Astrocyte (in vitro differentiated cells and primary cell): ENCODE results near the gene ARPC5. TPM values are rescaled to one million over a fixed set of nuclear protein-coding genes. Genes with fewer than 3 reads are reported as not detected.

Experiments
- DNase-seq: peaks from one replicate; pipeline ENCODE4 v3.0.0-alpha.2; 2010; ENCODE audit warnings: low read depth
- FAIRE-seq: peaks from 2 replicates; lab custom pipeline; 2011; peaks lifted over from hg19 to GRCh38; lab: Jason Lieb, UNC
- H2AFZ ChIP-seq: 2 replicates; pipeline ENCODE4 v1.6.0; 2012; ENCODE audit warnings: low read depth, low read length, inconsistent platforms
- H3K27ac ChIP-seq: 2 replicates; pipeline ENCODE4 v1.5.1; 2011; ENCODE audit warnings: low read depth, low read length, inconsistent platforms
- H3K27me3 ChIP-seq: 2 replicates; pipeline ENCODE4 v1.6.0; 2011; ENCODE audit warnings: low read length, inconsistent platforms; ENCODE audit not compliant: insufficient read depth
- H3K36me3 ChIP-seq: 2 replicates; pipeline ENCODE4 v1.5.1; 2011; ENCODE audit warnings: low read length, inconsistent platforms; ENCODE audit not compliant: insufficient read depth
- H3K4me1 ChIP-seq: 2 replicates; pipeline ENCODE4 v1.5.1; 2011; ENCODE audit warnings: low read length, inconsistent platforms; ENCODE audit not compliant: insufficient read depth
- H3K4me2 ChIP-seq: 2 replicates; pipeline ENCODE4 v1.6.0; 2012; ENCODE audit warnings: low read length, inconsistent platforms
- H3K4me3 ChIP-seq: 2 replicates; pipeline ENCODE4 v1.5.1; 2011; ENCODE audit warnings: low read depth, mild to moderate bottlenecking, low read length, inconsistent platforms; ENCODE audit not compliant: insufficient read depth
- H3K79me2 ChIP-seq: 2 replicates; pipeline ENCODE4 v1.6.0; 2012; ENCODE audit warnings: mild to moderate bottlenecking, low read length, inconsistent platforms; ENCODE audit not compliant: insufficient read depth
- H3K9ac ChIP-seq: 2 replicates; pipeline ENCODE4 v1.6.0; 2012; ENCODE audit warnings: mild to moderate bottlenecking, low read length, inconsistent platforms
- H3K9me3 ChIP-seq: 2 replicates; pipeline ENCODE4 v1.5.1; 2012; ENCODE audit warnings: low read depth, mild to moderate bottlenecking, low read length, inconsistent platforms; ENCODE audit not compliant: insufficient read depth
- H4K20me1 ChIP-seq: 2 replicates; pipeline ENCODE4 v1.6.0; 2012; ENCODE audit warnings: low read length, inconsistent platforms; ENCODE audit not compliant: insufficient read depth
- H3K27ac Mint-ChIP-seq: one replicate; pipeline ENCODE4 v1.8.0; 2021; ENCODE audit warnings: mild to moderate bottlenecking, mixed read lengths; ENCODE audit not compliant: unreplicated experiment
- H3K27me3 Mint-ChIP-seq: one replicate; pipeline ENCODE4 v1.8.0; 2021; ENCODE audit warnings: low read depth, mixed read lengths; ENCODE audit not compliant: unreplicated experiment
- H3K36me3 Mint-ChIP-seq: one replicate; pipeline ENCODE4 v1.8.0; 2021; ENCODE audit warnings: low read depth, mixed read lengths; ENCODE audit not compliant: unreplicated experiment
- H3K4me1 Mint-ChIP-seq: one replicate; pipeline ENCODE4 v1.8.0; 2021; ENCODE audit warnings: low read depth, mixed read lengths; ENCODE audit not compliant: unreplicated experiment
- H3K4me3 Mint-ChIP-seq: one replicate; pipeline ENCODE4 v1.8.0; 2021; ENCODE audit warnings: mild to moderate bottlenecking, moderate library complexity, mixed read lengths; ENCODE audit not compliant: unreplicated experiment
- H3K9me3 Mint-ChIP-seq: one replicate; pipeline ENCODE4 v1.8.0; 2021; ENCODE audit warnings: mild to moderate bottlenecking, mixed read lengths; ENCODE audit not compliant: unreplicated experiment
- EZH2 ChIP-seq: IDR thresholded peaks from 2 replicates; pipeline ENCODE4 v1.6.1; 2012; ENCODE audit warnings: mild to moderate bottlenecking, low read length, inconsistent platforms; ENCODE audit not compliant: insufficient read depth
- total RNA-seq: library from RNA; stranded (reverse); gene quantifications from 2 replicates; pipeline ENCODE4 v1.2.1, GENCODE V29; 2021
- TF ChIP-seq, protein P1 (sequence below): IDR thresholded peaks from 2 replicates; pipeline ENCODE4 v1.5.1; 2011; ENCODE audit warnings: low read depth, mild to moderate bottlenecking, inconsistent platforms, low read length, moderate library complexity; ENCODE audit not compliant: insufficient read depth

The ARPC5 gene
- total RNA-seq, 1 donor from 2014 or later, result 180 TPM

DNA sequence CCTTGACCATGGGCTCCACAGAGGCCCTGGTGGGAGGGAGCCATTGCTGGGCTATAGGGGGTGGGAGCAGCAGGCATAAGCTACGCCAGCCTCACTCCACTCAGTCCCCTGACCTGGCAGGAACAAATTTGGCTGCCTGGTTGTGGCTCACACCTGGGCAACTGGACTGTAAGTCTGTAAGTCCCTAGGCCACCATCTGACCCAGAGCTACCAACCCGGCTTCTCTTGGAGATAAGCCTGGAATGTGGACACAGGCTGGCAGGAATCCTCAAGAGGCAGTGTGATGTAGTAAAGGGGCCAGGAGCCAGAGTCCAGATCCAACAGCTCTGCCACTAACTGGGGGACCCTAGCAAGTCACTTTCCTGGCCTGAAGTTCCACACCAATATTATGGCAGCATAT, 56.7 kb downstream of the ARPC5 start:
- no peak overlapping the region for H2AFZ ChIP-seq
- no peaks in the 10 kb centered on the region for H3K27me3 ChIP-seq
- H3K9ac ChIP-seq, result no peak overlapping the region
- no peak overlapping the region for H3K4me3 Mint-ChIP-seq
- DNase-seq (no peak), FAIRE-seq (no peak)
- no peaks in the 10 kb centered on the region for H3K9me3 Mint-ChIP-seq
- no peaks in the 10 kb centered on the region for H3K79me2 ChIP-seq
- no peaks in the 10 kb centered on the region for H3K9me3 ChIP-seq
- H3K27me3 Mint-ChIP-seq, result peaks cover 23% of the 10 kb centered on the region
- H3K4me2 ChIP-seq, result no peak overlapping the region
- H3K4me3 ChIP-seq, result no peak overlapping the region
- H3K27ac Mint-ChIP-seq, result no peak overlapping the region
- TF ChIP-seq EZH2, result no peak
- no peaks in the 10 kb centered on the region for H3K36me3 Mint-ChIP-seq
- H3K27ac ChIP-seq, result no peak overlapping the region
- H3K4me1 Mint-ChIP-seq, result no peaks in the 10 kb centered on the region
- H3K36me3 ChIP-seq, result no peaks in the 10 kb centered on the region
- H3K4me1 ChIP-seq, result no peaks in the 10 kb centered on the region
- no peaks in the 10 kb centered on the region for H4K20me1 ChIP-seq

DNA sequence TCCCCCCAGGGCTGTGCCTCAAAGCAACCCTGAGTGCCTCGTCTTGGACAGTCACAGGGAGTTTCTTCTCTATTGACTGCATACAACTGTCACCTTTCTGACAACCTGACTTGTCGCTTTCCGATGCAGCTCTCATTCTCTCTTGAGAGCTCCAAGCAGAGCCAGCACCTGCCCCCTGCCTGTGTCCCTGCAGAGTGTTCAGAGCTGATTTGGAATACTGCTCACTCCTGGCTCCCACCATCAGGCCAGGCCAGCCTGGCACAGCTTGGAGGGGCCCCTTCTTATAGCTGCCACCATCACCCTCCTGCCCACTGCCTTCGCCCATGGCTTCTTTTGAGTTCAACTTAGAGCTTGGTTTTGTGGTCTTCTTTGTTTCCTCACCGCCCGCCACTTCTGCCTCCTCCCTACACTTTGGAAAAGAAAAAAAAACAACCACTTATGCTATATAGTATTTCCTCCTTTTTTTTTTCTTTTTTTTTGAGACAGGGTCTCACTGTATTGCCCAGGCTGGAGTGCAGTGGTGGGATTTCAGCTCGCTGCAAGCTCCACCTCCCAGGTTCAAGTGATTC, 57.6 kb downstream of the ARPC5 start:
- no peak for FAIRE-seq
- H3K27ac ChIP-seq, result no peak overlapping the region
- no peak overlapping the region for H3K4me3 ChIP-seq
- peaks cover 23% of the 10 kb centered on the region for H3K27me3 Mint-ChIP-seq
- H3K27ac Mint-ChIP-seq, result no peak overlapping the region
- no peak overlapping the region for H3K4me2 ChIP-seq
- no peak overlapping the region for H3K4me3 Mint-ChIP-seq
- H3K4me1 ChIP-seq, result no peaks in the 10 kb centered on the region
- no peaks in the 10 kb centered on the region for H3K36me3 ChIP-seq
- H3K4me1 Mint-ChIP-seq, result no peaks in the 10 kb centered on the region
- no peak overlapping the region for H2AFZ ChIP-seq
- no peak for DNase-seq
- peaks cover 1% of the 10 kb centered on the region for H3K9me3 Mint-ChIP-seq
- no peak for TF ChIP-seq EZH2
- TF ChIP-seq, protein P1, sequence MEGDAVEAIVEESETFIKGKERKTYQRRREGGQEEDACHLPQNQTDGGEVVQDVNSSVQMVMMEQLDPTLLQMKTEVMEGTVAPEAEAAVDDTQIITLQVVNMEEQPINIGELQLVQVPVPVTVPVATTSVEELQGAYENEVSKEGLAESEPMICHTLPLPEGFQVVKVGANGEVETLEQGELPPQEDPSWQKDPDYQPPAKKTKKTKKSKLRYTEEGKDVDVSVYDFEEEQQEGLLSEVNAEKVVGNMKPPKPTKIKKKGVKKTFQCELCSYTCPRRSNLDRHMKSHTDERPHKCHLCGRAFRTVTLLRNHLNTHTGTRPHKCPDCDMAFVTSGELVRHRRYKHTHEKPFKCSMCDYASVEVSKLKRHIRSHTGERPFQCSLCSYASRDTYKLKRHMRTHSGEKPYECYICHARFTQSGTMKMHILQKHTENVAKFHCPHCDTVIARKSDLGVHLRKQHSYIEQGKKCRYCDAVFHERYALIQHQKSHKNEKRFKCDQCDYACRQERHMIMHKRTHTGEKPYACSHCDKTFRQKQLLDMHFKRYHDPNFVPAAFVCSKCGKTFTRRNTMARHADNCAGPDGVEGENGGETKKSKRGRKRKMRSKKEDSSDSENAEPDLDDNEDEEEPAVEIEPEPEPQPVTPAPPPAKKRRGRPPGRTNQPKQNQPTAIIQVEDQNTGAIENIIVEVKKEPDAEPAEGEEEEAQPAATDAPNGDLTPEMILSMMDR, result no peak
- H3K9me3 ChIP-seq, result no peaks in the 10 kb centered on the region
- no peak overlapping the region for H3K9ac ChIP-seq
- no peaks in the 10 kb centered on the region for H3K27me3 ChIP-seq
- H3K79me2 ChIP-seq, result no peaks in the 10 kb centered on the region
- no peaks in the 10 kb centered on the region for H4K20me1 ChIP-seq
- H3K36me3 Mint-ChIP-seq, result no peaks in the 10 kb centered on the region

DNA sequence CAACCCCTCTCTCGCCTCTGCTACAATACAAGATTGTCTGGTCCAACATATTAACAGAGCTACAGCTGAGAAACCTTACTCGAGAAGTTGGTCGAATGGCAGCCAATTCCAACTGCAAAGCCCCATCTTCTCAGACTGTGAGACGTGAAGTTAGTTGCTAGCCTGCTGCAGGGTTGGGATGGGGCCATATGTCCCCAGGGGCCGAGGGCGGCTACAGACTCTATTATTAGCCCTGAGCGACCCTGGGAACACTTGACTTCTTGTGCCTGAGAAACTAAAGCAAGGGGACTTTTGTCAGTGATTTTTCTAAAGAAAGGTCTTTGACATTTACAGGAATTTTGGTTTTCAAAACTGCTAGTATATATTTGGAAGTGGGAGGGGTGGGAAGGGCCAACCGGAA, 59.0 kb downstream of the ARPC5 start:
- Histone ChIP-seq H3K27ac (no peak overlapping the region), H3K4me3 (no peak overlapping the region), H3K79me2 (no peaks in the 10 kb centered on the region), H3K27me3 (no peaks in the 10 kb centered on the region), H3K9me3 (no peaks in the 10 kb centered on the region), H3K4me1 (no peaks in the 10 kb centered on the region), H3K4me2 (no peak overlapping the region), H3K36me3 (no peaks in the 10 kb centered on the region), H4K20me1 (no peaks in the 10 kb centered on the region), H2AFZ (no peak overlapping the region), H3K9ac (no peak overlapping the region)
- DNase-seq (no peak), FAIRE-seq (no peak)
- Mint-ChIP-seq H3K9me3 (peaks cover 1% of the 10 kb centered on the region), H3K27ac (no peak overlapping the region), H3K36me3 (no peaks in the 10 kb centered on the region), H3K27me3 (peaks cover 22% of the 10 kb centered on the region), H3K4me3 (no peak overlapping the region), H3K4me1 (no peaks in the 10 kb centered on the region)
- TF ChIP-seq EZH2, result no peak
- TF ChIP-seq, protein P1, result no peak
